HG03469 (cell line): ENCODE data around the gene USP30.

Source experiments
- ATAC-seq: cut with Tn5 transposase; IDR thresholded peaks from one replicate; pipeline ENCODE4 v1.9.1; 2021; ENCODE audit warnings: mild to moderate bottlenecking, moderate library complexity, moderate number of reproducible peaks; ENCODE audit not compliant: unreplicated experiment

The USP30 gene

GRCh38 chr12:109124878-109125648 is 72.7 kb downstream of the USP30 start:
- no peak for ATAC-seq

GRCh38 chr12:109125791-109126190 is 73.4 kb downstream of the USP30 start:
- no peak for ATAC-seq

DNA sequence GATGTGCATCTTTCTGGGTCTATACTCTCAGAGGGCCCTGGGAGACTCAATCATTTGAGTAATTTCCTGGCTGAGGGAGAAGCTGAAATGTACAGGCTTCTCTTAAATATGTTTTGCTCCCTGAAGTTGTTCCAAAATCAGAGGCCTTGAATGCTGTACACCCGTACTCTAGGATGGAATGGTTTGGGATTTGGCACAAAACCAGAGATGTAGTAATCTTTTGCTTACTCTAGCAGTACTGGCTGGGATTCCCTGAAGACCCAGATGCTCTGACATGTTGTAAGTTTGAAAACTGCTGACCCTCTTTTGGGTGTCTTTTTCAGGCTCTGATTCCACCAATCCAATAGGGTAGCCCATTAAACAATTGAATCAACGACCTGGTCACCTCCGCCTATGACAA is 74.4 kb downstream of the USP30 start:
- ATAC-seq: no peak

DNA sequence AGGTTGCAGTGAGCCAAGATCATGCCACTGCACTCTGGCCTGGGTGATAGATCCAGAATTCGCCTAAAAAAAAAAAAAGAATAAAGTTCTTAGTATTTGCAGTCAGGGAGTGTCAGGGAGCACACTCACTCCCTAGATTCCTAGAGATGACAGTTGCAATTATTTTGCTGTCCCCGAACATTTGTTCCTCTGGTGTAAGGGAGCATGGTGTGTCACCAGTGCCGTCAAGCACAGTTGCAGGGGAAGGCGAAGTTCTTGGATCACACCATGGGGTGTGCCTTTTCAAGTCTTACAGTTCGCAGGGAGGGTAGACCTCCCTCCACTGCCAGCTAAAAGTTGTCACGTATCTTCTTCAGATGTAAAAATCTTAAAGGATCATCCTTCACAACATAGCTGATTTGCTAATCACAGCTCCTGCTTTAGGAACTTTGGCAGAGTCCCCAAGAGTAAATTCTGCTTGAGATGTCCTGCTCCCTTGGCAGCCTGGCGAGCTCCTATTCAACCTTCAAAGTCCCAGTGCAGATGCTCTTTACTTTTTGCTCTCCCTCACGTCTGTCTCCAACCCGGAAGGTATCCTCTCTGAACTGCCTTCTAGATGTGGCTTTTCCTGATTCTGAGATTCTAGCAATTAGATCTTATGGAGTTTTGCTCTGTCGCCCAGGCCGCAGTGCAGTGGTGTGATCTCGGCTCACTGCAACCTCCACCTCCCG is 75.3 kb downstream of the USP30 start:
- no peak for ATAC-seq

DNA sequence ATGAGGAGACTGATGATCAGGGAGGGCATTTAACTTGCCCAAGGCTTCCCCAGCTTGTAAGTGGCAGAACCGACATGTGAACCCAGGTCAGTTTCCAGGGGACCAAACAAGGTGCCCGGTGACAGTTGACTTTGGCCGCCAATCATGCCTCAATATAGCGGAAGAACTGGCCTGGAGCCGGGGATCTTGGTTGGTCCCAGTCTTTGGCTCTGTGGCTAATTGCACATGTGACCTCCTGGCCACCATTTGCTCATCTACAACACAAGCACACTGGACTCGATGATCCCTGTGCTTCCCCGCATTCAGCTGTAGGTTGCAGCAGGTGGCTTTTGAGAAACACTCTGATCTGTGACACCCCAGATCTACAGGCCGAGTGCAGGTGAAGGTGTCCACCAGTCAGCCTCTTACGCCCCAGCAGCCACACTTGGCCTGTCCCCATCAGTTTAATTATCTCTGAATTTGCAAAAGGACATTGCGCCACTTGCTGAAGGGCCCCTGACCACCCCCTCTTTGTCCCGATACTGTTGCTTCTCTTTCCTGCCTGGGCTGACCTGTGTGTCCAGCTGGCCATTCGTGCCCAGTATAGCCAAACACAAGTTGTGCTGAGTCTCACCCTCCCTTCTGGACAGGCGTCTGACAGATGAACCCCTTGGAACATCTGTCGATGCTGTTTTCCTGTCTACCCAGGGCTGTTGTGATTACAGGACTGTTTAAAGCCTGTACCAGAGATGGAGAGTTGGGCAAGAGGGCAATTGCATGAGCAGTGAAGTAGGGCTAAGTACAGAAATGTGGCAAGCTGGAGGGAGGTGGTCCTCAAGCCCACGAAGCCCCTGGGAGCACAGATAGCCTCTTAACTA is 78.1 kb downstream of the USP30 start:
- no peak for ATAC-seq

- ATAC-seq: no peak
Measured at GRCh38 chr12:109131154-109132050, 79.0 kb downstream of the USP30 start.

DNA sequence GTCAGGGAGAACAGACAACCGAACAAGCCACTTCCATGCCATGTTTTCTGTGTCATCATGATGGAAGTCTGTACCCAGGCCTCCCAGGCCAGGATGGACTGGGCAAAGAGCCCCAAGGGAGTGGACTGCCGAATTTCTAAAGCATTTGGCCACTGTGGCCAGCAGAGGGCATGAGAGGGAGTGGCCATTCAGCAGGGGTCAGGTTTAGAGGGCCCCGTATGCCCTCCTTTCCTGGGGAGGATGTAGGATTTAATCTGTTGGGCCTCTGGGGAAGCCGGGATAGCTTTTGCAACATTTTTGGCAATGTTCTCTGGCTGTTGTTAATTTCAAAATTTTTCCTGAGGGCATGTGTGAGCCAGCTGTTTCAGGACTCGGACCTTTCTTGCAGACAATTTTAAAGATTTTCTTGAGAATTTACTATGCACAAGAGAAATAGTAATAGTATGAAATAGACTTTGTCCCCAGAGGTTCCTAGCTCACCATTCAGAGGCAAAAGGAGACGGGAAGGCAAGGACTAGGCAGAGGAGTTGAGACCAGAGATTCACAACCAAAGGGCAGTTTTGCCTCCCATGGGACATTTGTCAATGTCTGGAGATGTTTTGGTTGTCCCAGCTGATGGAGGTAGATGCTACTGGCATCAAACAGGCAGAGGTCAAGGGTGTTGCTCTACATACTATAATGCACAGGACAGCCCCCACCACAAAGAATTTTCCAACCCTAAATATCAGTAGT is 82.0 kb downstream of the USP30 start:
- ATAC-seq: no peak

GRCh38 chr12:109137055-109137454 is 84.7 kb downstream of the USP30 start:
- no peak for ATAC-seq
